Activated CD4-positive, alpha-beta T cell treated with anti-CD3 and anti-CD28 coated beads, Interleukin-2, Interleukin-6, amounts not matched to agents 100 ng/mL and 50 ng/mL, durations not matched to agents 16 hours and 8 hours (primary cell): Measurements from ENCODE around the gene ABHD3.
"Not testable (repeated sequence)": the region's sequence is repeated elsewhere in the genome, so short reads cannot be mapped to it uniquely, and the experiment has no call there.

Experiments used
- DNase-seq: peaks from one replicate; pipeline ENCODE4 v3.0.0-alpha.2; 2020

ABHD3 gene

GRCh38 chr18:21703241-21703820 lies 1.2 kb downstream of the ABHD3 start:
- DNase-seq: peak; percentile 33

GRCh38 chr18:21702602-21703001 lies 2.0 kb downstream of the ABHD3 start:
- no peak for DNase-seq

GRCh38 chr18:21701621-21702020 lies 3.0 kb downstream of the ABHD3 start:
- no peak for DNase-seq

DNA sequence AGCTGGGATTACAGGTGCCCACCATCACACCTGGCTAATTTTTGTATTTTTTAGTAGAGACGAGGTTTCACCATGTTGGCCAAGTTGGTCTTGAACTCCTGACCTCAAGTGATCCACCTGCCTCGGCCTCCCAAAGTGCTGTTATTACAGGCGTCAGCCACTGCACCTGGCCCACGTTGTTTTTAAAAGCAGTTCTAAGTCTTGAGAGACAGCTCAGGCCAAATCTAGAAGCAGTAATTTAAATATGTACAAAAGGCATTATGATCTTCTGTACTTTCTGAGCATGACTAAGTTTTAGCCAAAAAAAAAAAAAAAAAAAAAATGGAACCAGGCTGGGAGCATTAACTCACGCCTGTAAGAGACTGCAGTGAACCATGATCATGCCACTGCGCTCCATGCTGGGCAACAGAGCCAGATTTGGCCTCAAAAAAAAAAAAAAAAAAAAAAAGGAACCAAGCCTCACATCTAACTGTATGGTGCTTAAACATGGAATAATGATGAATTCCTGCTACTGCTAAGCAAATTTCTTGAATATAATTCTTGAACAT lies 4.0 kb downstream of the ABHD3 start:
- DNase-seq: no peak

- DNase-seq: no peak
Measured at GRCh38 chr18:21693322-21693721, 11.3 kb downstream of the ABHD3 start.

GRCh38 chr18:21689736-21690135 lies 14.8 kb downstream of the ABHD3 start:
- no peak for DNase-seq

DNA sequence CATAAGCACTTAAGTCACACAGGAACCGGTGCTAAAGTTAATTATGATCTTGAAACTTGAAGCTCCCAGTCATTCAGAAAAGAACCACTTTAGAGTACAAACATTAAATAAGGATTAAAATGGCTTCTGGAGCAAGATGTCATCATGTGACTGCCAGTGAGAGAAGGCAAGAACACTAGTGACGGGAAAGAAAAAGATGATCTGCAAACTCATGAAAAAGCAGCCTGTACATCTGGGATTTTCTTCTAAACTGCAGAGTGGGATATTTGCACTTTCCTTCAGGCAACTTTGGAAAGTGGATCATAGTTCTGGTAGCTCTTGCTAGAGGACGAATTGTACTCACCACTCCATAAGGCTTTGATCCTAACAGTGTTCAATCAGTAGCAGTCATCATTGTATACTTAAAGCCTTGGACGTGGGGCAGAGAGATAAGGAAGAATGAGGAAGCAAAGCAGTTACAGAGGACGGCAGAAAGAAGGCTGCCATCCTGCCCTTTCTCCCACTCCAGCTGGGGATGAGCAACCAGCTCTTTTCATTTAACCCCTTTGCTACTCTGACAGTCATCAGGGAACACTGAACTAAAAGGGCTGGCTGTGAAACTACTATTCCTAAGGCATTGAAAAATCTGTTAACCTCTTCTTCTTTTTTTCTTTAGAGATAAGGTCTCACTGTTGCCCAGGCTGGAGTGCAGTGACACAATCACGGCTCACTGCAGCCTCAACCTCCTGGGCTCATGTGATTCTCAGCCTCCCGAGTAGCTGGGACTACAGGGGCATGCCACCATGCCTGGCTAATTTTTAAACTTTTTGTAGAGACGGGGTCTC lies 18.1 kb downstream of the ABHD3 start:
- DNase-seq: no peak

- not testable (repeated sequence) for DNase-seq
Measured at GRCh38 chr18:21685556-21685981, 19.0 kb downstream of the ABHD3 start.

DNA sequence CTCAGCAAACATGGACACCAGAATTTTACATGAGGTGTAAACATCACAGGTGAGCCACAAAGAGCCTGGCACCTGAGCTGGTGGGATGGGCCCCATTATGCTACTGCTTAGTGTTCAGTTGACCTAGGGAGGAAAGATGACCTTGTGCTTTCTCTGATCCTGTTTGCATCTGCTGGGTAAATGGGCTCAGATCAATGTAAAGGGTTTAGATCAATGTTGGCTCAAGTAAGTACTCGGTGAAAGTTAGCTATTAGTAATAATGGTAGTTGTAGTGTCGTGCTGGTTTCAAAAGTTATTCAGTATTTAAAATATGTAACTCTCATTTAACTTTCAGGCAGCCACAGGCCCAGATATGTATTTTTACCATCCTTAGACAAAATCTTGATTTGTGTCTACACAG lies 19.8 kb downstream of the ABHD3 start:
- peak; percentile 22 for DNase-seq

GRCh38 chr18:21682371-21683051 lies 22.1 kb downstream of the ABHD3 start:
- DNase-seq: peak; percentile 65

DNA sequence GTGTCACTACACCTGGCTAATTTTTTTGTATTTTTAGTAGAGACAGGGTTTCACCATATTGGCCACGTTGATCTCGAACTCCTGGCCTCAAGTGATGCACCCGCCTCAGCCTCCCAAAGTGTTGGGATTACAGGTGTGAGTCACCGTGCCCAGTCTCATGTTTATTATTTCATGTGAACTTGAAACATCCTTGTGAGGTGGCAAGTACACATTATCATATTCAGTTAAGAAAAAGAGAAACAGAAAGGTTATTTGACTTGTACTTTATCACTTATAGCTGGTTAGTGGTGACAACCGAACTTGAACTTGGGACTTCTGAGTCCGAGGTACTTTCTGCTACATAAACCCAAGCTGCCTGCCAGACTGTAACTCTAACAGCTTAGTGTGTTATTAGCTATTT lies 24.4 kb downstream of the ABHD3 start:
- DNase-seq: no peak

DNA sequence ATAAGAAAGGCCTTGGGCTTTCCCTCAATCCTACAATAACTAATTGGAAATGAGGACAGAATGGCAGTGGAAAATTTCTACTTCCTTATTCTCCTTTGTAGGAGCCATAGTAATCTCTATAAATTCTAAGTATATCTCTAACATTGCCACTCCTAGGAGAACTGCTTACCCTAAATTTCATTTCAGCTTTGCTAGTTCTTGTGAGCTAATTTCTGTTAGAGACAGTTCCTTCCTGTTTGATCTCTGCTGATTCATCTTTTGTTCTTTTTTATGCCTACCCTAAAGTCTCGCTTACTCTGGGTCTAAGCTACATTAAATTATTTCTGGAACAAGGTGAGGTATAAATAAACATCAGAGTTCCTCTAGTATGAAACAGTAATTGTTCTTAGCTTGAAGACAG lies 25.7 kb downstream of the ABHD3 start:
- no peak for DNase-seq

DNA sequence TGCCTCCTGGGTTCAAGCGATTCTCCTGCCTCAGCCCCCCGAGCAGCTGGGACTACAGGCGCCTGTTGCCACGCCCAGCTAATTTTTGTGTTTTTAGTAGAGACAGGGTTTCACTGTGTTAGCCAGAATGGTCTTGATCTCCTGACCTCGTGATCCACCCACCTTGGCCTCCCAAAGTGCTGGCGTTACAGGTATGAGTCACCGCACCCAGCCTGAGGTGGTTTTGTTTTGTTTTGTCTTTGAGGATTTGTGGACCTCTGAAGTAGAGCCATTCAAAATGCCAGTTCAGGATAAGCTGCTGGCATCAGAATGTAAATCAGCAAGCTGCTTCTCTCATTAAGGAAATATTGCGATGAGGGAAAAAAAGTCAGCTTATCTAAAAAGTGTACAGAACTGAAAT lies 29.2 kb downstream of the ABHD3 start:
- DNase-seq: peak; percentile 44

DNA sequence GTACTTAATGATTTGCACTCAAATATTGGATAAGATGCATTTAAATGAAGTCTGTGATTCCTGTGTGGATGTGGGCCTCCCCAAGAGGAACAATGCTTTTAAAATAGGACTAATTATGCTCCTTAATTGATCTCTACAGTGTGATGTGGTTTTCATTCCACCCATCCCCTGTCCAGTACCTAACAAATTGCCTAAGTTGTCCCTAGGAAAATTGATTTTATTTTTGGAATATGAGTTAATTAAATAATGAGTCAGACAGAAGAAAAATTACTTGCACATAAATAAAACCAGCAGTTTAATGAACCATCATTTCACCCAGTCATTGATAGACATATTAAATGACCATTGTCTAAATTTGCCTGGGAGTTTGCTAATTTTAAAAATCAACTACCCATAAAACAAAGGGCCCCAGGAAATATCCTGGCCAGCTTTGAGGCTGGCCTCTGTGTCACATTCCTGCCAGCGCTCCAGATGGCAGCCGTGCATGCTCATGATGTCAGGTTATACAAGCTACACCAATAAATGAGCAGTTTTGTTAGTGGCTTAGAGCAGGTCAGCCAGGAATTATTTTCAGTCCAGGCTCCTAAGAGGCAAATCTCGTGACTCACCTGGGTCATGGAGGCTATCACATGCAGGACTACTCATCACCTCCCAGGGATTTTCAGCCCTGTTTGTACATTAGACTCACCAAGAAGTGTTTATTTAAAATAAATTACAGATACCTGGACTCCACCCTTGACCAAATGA lies 31.9 kb downstream of the ABHD3 start:
- no peak for DNase-seq

- DNase-seq: no peak
Measured at GRCh38 chr18:21669736-21670285, 34.8 kb downstream of the ABHD3 start.

- no peak for DNase-seq
Measured at GRCh38 chr18:21664069-21664468, 40.5 kb downstream of the ABHD3 start.

- DNase-seq: no peak
Measured at GRCh38 chr18:21663578-21663977, 41.0 kb downstream of the ABHD3 start.

- DNase-seq: no peak
Measured at GRCh38 chr18:21662581-21662980, 42.0 kb downstream of the ABHD3 start.

DNA sequence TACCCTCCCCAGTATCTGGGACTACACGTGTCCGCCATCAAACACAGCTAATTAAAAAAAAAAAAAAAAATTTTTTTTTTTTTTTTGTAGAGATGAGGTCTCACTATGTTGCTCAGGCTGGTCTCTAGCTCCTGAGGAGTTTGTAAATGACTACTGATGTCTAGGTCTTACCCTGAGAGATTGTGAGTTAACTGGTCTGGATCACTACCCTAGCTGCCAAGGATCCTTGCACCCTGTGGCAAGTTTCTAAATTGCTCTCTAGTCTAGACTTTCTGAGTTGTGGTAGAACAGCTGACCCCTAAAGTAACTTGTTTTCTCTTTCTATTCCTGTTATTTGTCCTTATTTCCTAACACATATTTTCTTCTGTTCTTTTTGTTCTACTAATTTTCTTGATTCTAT lies 44.5 kb downstream of the ABHD3 start:
- DNase-seq: peak; percentile 18

GRCh38 chr18:21656402-21656801 lies 48.2 kb downstream of the ABHD3 start:
- DNase-seq: no peak

DNA sequence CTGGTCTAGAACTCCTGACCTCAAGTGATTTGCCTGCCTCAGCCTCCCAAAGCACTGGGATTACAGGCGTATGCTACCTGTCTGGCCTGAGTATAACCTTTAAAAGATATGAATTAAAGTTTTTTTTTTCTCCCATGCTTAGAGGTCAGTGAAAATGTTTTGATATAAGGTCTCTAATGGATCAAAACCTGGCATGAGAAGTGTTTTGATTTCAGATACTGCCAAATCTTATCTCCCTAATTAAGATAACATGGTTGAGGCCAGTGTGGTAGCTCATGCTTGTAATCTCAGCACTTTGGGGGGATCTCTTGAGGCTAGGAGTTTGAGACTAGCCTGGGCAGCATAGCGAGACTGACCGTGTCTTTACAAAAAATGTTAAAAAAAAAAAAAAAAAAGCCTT lies 51.2 kb downstream of the ABHD3 start:
- no peak for DNase-seq

GRCh38 chr18:21652073-21652472 lies 52.5 kb downstream of the ABHD3 start:
- no peak for DNase-seq

- DNase-seq: no peak
Measured at GRCh38 chr18:21650311-21650710, 54.3 kb downstream of the ABHD3 start.
